A549 (cell line): ENCODE data around the gene TNS3.

Experiments used
- JUNB ChIP-seq: fragments of >200 bp; sonication (Bioruptor Twin); formaldehyde crosslinking; IDR thresholded peaks from 2 replicates; pipeline ENCODE4 v1.6.1; 2016
- MAFK ChIP-seq: fragments of 450-650 bp; IDR thresholded peaks from 2 replicates; pipeline ENCODE4 v1.6.1; 2014; ENCODE audit not compliant: partially characterized antibody
- POLR2A ChIP-seq: IDR thresholded peaks from 2 replicates; pipeline ENCODE4 v1.6.1; 2012; ENCODE audit warnings: mild to moderate bottlenecking, low read length
- TF ChIP-seq, protein P1 (sequence below): fragments of >200 bp; sonication (Bioruptor Twin); formaldehyde crosslinking; IDR thresholded peaks from 3 replicates; pipeline ENCODE4 v1.5.1; 2016

DNA sequence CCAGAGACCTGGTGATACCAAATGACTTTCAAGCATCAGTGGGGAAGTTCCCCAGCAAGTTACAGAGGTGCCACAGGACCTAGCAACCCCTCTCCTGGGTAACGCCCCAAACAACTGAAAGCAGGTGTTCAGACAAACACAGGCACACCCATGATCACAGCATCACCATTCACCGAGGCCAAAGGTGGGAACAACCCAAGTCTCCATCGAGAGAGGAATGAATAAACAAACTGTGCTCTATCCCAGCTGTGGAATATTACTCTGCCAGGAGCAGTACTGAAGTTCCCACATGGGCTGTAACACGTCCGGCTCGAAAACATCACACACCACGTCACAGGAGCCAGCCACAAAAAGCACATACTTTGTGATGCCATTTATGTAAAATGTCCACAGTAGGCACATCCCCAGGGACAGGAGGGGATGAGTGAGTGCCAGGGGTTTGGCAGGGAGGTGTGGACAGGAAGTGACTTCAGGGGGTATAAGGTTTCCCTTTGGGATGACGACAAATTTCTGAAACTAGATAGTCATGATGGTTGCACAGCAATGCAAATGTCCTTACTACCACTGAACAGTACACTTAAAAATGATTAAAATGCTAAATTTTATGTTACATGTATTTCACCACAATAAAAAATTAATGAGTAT, 222.8 kb downstream of the TNS3 start:
- no peak for TF ChIP-seq MAFK
- TF ChIP-seq POLR2A, result no peak
- TF ChIP-seq JUNB, result no peak
- TF ChIP-seq, protein P1, sequence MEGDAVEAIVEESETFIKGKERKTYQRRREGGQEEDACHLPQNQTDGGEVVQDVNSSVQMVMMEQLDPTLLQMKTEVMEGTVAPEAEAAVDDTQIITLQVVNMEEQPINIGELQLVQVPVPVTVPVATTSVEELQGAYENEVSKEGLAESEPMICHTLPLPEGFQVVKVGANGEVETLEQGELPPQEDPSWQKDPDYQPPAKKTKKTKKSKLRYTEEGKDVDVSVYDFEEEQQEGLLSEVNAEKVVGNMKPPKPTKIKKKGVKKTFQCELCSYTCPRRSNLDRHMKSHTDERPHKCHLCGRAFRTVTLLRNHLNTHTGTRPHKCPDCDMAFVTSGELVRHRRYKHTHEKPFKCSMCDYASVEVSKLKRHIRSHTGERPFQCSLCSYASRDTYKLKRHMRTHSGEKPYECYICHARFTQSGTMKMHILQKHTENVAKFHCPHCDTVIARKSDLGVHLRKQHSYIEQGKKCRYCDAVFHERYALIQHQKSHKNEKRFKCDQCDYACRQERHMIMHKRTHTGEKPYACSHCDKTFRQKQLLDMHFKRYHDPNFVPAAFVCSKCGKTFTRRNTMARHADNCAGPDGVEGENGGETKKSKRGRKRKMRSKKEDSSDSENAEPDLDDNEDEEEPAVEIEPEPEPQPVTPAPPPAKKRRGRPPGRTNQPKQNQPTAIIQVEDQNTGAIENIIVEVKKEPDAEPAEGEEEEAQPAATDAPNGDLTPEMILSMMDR, result no peak
